Kidney (tissue), 14 donors: ENCODE data around the gene RPS6KA4. TPM values are rescaled to one million over a fixed set of nuclear protein-coding genes. Genes with fewer than 3 reads are reported as not detected.

Experiments used
- DNase-seq, 5 donors: peaks; one replicate each; pipeline ENCODE4 v3.0.0-alpha.2; 2013 to 2020
- FAIRE-seq: peaks from 2 replicates; lab custom pipeline; 2012; peaks lifted over from hg19 to GRCh38; lab: Jason Lieb, UNC
- H3K27ac ChIP-seq, 2 donors: one replicate each; pipeline ENCODE4 v1.7.0; 2013; ENCODE audit warnings: low read depth in 2 of 2, low read length in 2 of 2, inconsistent platforms in 1 of 2
- H3K27me3 ChIP-seq: one replicate; pipeline ENCODE4 v1.7.1; 2013; ENCODE audit warnings: low read length, inconsistent platforms; ENCODE audit not compliant: control insufficient read depth, insufficient read depth
- H3K36me3 ChIP-seq, 3 donors: one replicate each; pipeline versions ENCODE4 v1.7.0 to v1.7.1; 2013; ENCODE audit warnings: low read length in 3 of 3, control low read depth in 1 of 3, inconsistent platforms in 1 of 3; ENCODE audit not compliant: insufficient read depth in 3 of 3, control insufficient read depth in 2 of 3
- H3K4me1 ChIP-seq, 3 donors: one replicate each; pipeline versions ENCODE4 v1.7.0 to v1.7.1; 2013; ENCODE audit warnings: low read length in 3 of 3, inconsistent platforms in 1 of 3, low read depth in 1 of 3; ENCODE audit not compliant: control insufficient read depth in 2 of 3, insufficient read depth in 2 of 3
- H3K4me3 ChIP-seq, 3 donors: one replicate each; pipeline versions ENCODE4 v1.7.0 to v1.8.1; 2013; ENCODE audit warnings: low read length in 3 of 3, control low read depth in 1 of 3, inconsistent platforms in 1 of 3
- H3K9ac ChIP-seq, 3 donors: one replicate each; pipeline versions ENCODE4 v1.7.0 to v1.7.1; 2013; ENCODE audit warnings: low read length in 3 of 3, control low read depth in 1 of 3, inconsistent platforms in 1 of 3
- H3K9me3 ChIP-seq, 3 donors: one replicate each; pipeline versions ENCODE4 v1.7.0 to v1.7.1; 2013; ENCODE audit warnings: low read length in 3 of 3, control low read depth in 1 of 3, inconsistent platforms in 1 of 3; ENCODE audit not compliant: control insufficient read depth in 2 of 3, insufficient read depth in 1 of 3
- CTCF ChIP-seq: IDR thresholded peaks from 3 replicates; pipeline ENCODE4 v1.5.1; 2012; ENCODE audit warnings: mild to moderate bottlenecking, moderate library complexity, borderline replicate concordance; ENCODE audit not compliant: insufficient read depth; ENCODE audit errors: extremely low read depth
- intact Hi-C: fragments of 100-400 bp; cut with DNase I; formaldehyde crosslinking; loops from one replicate; pipeline ENCODE4 v1.11.1; 2022
- polyA plus RNA-seq: library from polyadenylated mRNA; stranded (reverse); fragments of 350-450 nt; fragmentation: Illumina TruSeq; extraction: RNeasy Lipid Tissue Mini Kit (QIAGEN cat#74804); gene quantifications from one replicate; pipeline ENCODE4 v1.2.3, GENCODE V29; 2014; ENCODE audit warnings: low read depth, low replicate concordance; ENCODE audit not compliant: insufficient read depth
- total RNA-seq: library from RNA; stranded (reverse); fragmentation: NEBNext Ultra II Directional; extraction: Animal tissue kit (Norgen Biotek cat#: 25700); gene quantifications from one replicate; pipeline ENCODE4 v1.2.1, GENCODE V29; 2021
- donor health status: control.
- donor health status: control.
- donor health status: control.
- donor health status: control.
- donor health status: control.
- donor health status: DM: yes; HTN: yes; CAD: no.
- donor health status: Normal renal cell carcinoma (clear cell type).

RPS6KA4 gene
- total and polyA plus RNA-seq, 2 donors from 2014 or later = 13.6 to 40.2 TPM

- TF ChIP-seq CTCF = no peak
- H3K27ac ChIP-seq = peak overlapping the region; percentile 100
- H3K9me3 ChIP-seq = no peaks in the 10 kb centered on the region
- intact Hi-C loops = no loop called here
- DNase-seq (peak in 2 of 5 donors; percentile 30 to 66), FAIRE-seq (no peak)
- H3K4me3 ChIP-seq = peak overlapping the region; percentile 89 to 96 (median 92)
- H3K36me3 ChIP-seq = peaks cover 0 to 12% (median 8%) of the 10 kb centered on the region in 3 donors
- H3K9ac ChIP-seq = peak overlapping the region; percentile 80 to 95 (median 89)
- H3K27me3 ChIP-seq = no peaks in the 10 kb centered on the region
- peaks cover 0 to 13% (median 6%) of the 10 kb centered on the region in 3 donors for H3K4me1 ChIP-seq
Measured at GRCh38 chr11:64316672-64317324, 42.2 kb upstream of the RPS6KA4 start.

GRCh38 chr11:64317325-64317960 is 41.5 kb upstream of the RPS6KA4 start, which contains the start of gene TRMT112:
Gene TRMT112 (minus strand): TSS chr11:64317559. CDS start chr11:64317526, 33 bp downstream.
- peak within 1 kb of the TSS; percentile 89 to 96 (median 92) for H3K4me3 ChIP-seq
- H3K27ac ChIP-seq = peak within 1 kb of the TSS; percentile 100
- peak; percentile 94 for FAIRE-seq
- TF ChIP-seq CTCF = no peak
- peak within 1 kb of the TSS; percentile 89 to 97 (median 95) for H3K9ac ChIP-seq
- H3K9me3 ChIP-seq = no peaks in the 10 kb centered on the region
- H3K36me3 ChIP-seq = peaks cover 0 to 12% (median 8%) of the 10 kb centered on the region in 3 donors
- peak; percentile 97 to 99 (median 98) for DNase-seq
- peaks cover 0 to 13% (median 6%) of the 10 kb centered on the region in 3 donors for H3K4me1 ChIP-seq
- intact Hi-C loops = no loop called here
- no peaks in the 10 kb centered on the region for H3K27me3 ChIP-seq

GRCh38 chr11:64317961-64318765 is 40.8 kb upstream of the RPS6KA4 start, which contains the start of gene PRDX5:
Gene PRDX5 (plus strand): TSS chr11:64318121. CDS start chr11:64318216, 95 bp downstream.
- no peaks in the 10 kb centered on the region for H3K27me3 ChIP-seq
- H3K9me3 ChIP-seq = no peaks in the 10 kb centered on the region
- H3K9ac ChIP-seq = peak within 1 kb of the TSS; percentile 89 to 97 (median 95)
- peaks cover 0 to 9% (median 5%) of the 10 kb centered on the region in 3 donors for H3K36me3 ChIP-seq
- peak within 1 kb of the TSS; percentile 89 to 96 (median 92) for H3K4me3 ChIP-seq
- peaks cover 0 to 13% (median 6%) of the 10 kb centered on the region in 3 donors for H3K4me1 ChIP-seq
- DNase-seq = peak; percentile 96 to 99 (median 98)
- peak within 1 kb of the TSS; percentile 100 for H3K27ac ChIP-seq
- no peak for FAIRE-seq
- TF ChIP-seq CTCF = peak; percentile 52
- intact Hi-C loops = no loop called here
